Stimulated activated CD4-positive, alpha-beta T cell treated with anti-CD3 and anti-CD28 coated beads, Interleukin-15, amount 100 ng/mL, for 48 hours (primary cell): ENCODE measurements around the gene JARID2.

Experiments used
- DNase-seq, 2 donors: peaks; one replicate each; pipeline ENCODE4 v3.0.0-alpha.2; 2020; ENCODE audit warnings: low read depth in 2 of 2

The JARID2 gene

GRCh38 chr6:15507221-15507620, 261.4 kb downstream of the JARID2 start:
- DNase-seq, result no peak

- no peak for DNase-seq
Observed at GRCh38 chr6:15507746-15508145, 261.9 kb downstream of the JARID2 start.

GRCh38 chr6:15508441-15508871, 262.6 kb downstream of the JARID2 start:
- no peak for DNase-seq

- DNase-seq, result no peak
Observed at GRCh38 chr6:15508931-15509330, 263.1 kb downstream of the JARID2 start.

- DNase-seq, result no peak
Observed at GRCh38 chr6:15509335-15509933, 263.6 kb downstream of the JARID2 start.

- DNase-seq, result no peak
Observed at GRCh38 chr6:15510121-15510520, 264.3 kb downstream of the JARID2 start.

- DNase-seq, result no peak
Observed at GRCh38 chr6:15510536-15511247, 264.8 kb downstream of the JARID2 start.

- no peak for DNase-seq
Observed at GRCh38 chr6:15511248-15512125, 265.6 kb downstream of the JARID2 start.

GRCh38 chr6:15512126-15512525, 266.3 kb downstream of the JARID2 start:
- no peak for DNase-seq

- no peak for DNase-seq
Observed at GRCh38 chr6:15512721-15513120, 266.9 kb downstream of the JARID2 start.

GRCh38 chr6:15513131-15513771, 267.4 kb downstream of the JARID2 start:
- no peak for DNase-seq

GRCh38 chr6:15513801-15514711, 268.2 kb downstream of the JARID2 start:
- no peak for DNase-seq

- no peak for DNase-seq
Observed at GRCh38 chr6:15515226-15515625, 269.4 kb downstream of the JARID2 start.

- DNase-seq, result no peak
Observed at GRCh38 chr6:15515660-15516375, 269.9 kb downstream of the JARID2 start.

GRCh38 chr6:15516378-15516777, 270.5 kb downstream of the JARID2 start:
- no peak for DNase-seq

GRCh38 chr6:15516923-15517560, 271.2 kb downstream of the JARID2 start:
- no peak for DNase-seq

GRCh38 chr6:15517600-15517999, 271.7 kb downstream of the JARID2 start:
- DNase-seq, result no peak

GRCh38 chr6:15518057-15518456, 272.2 kb downstream of the JARID2 start:
- DNase-seq, result no peak

- no peak for DNase-seq
Observed at GRCh38 chr6:15518878-15519277, 273.0 kb downstream of the JARID2 start.

- DNase-seq, result no peak
Observed at GRCh38 chr6:15519681-15520080, 273.8 kb downstream of the JARID2 start.
